PC-3 (cell line): ENCODE data around the gene RRBP1. TPM values are rescaled to one million over a fixed set of nuclear protein-coding genes. Genes with fewer than 3 reads are reported as not detected.

Experiments
- ATAC-seq: fragments of 200-7000 bp; cut with Tn5 transposase; 2 replicates; pipeline ENCODE4 v1.9.1; 2020; ENCODE audit warnings: mild to moderate bottlenecking, moderate library complexity
- BruUV-seq: library from RNA; stranded (reverse); fragments of 400-500 nt; replicated peaks from 2 replicates; lab custom pipeline; 2021; lab: Mats Ljungman, UMichigan
- CTCF ChIA-PET: fragments of 300-600 bp; sonication (Branson Sonifier 250); formaldehyde crosslinking; loops from one replicate; lab custom pipeline; 2022; ENCODE audit warnings: antibody characterized with exemption; lab: Charles Lee
- POLR2A ChIA-PET: fragments of 300-600 bp; sonication (Branson Sonifier 250); formaldehyde crosslinking; loops from one replicate; lab custom pipeline; 2022; ENCODE audit warnings: antibody characterized with exemption; ENCODE audit not compliant: unreplicated experiment; lab: Charles Lee
- DNase-seq: peaks from one replicate; pipeline ENCODE4 v3.0.0-alpha.2; 2015
- H2AFZ ChIP-seq: fragments of 300-600 bp; sonication (generic); 2 replicates; pipeline ENCODE4 v1.6.0; 2016; ENCODE audit warnings: antibody characterized with exemption, low read length
- H3F3A ChIP-seq: fragments of 300-600 bp; sonication (generic); one replicate; pipeline ENCODE4 v1.6.0; 2017; ENCODE audit warnings: antibody characterized with exemption, low read length, control low read depth, mild to moderate bottlenecking; ENCODE audit not compliant: unreplicated experiment
- H3K27ac ChIP-seq: fragments of 300-600 bp; sonication (generic); 2 replicates; pipeline ENCODE4 v1.5.1; 2016; ENCODE audit warnings: mild to moderate bottlenecking, low read length
- H3K27me3 ChIP-seq: fragments of 300-600 bp; sonication (generic); 2 replicates; pipeline ENCODE4 v1.6.1; 2016; ENCODE audit warnings: low read length, mixed read lengths
- H3K36me3 ChIP-seq: fragments of 300-600 bp; sonication (generic); 2 replicates; pipeline ENCODE4 v1.6.1; 2016; ENCODE audit warnings: low read depth, mixed run types, low read length, mixed read lengths
- H3K4me1 ChIP-seq: fragments of 300-600 bp; sonication (generic); 2 replicates; pipeline ENCODE4 v1.5.1; 2016; ENCODE audit warnings: low read length; ENCODE audit not compliant: insufficient read depth
- H3K4me2 ChIP-seq: fragments of 300-600 bp; sonication (generic); 2 replicates; pipeline ENCODE4 v1.6.0; 2016; ENCODE audit warnings: low read length
- H3K4me3 ChIP-seq: fragments of 300-600 bp; sonication (generic); 2 replicates; pipeline ENCODE4 v1.5.1; 2016; ENCODE audit warnings: mild to moderate bottlenecking, low read length, mixed read lengths
- H3K79me2 ChIP-seq: fragments of 300-600 bp; sonication (generic); 2 replicates; pipeline ENCODE4 v1.6.1; 2017; ENCODE audit warnings: low read length, mixed read lengths
- H3K9ac ChIP-seq: fragments of 300-600 bp; sonication (generic); 2 replicates; pipeline ENCODE4 v1.6.0; 2016; ENCODE audit warnings: mild to moderate bottlenecking, low read length
- H3K9me2 ChIP-seq: fragments of 300-600 bp; sonication (generic); replicated peaks from 2 replicates; pipeline ENCODE4 v1.6.1; 2016; ENCODE audit warnings: mixed run types, low read length, mixed read lengths
- H3K9me3 ChIP-seq: fragments of 300-600 bp; sonication (generic); 2 replicates; pipeline ENCODE4 v1.6.1; 2016; ENCODE audit warnings: low read length, mixed read lengths
- H4K20me1 ChIP-seq: fragments of 300-600 bp; sonication (generic); 2 replicates; pipeline ENCODE4 v1.6.1; 2016; ENCODE audit warnings: low read length, mixed read lengths
- EZH2 ChIP-seq: fragments of 300-600 bp; sonication (generic); IDR thresholded peaks from one replicate; pipeline ENCODE4 v1.6.1; 2017; ENCODE audit warnings: antibody characterized with exemption, mild to moderate bottlenecking, low read length; ENCODE audit not compliant: unreplicated experiment
- EZH2phosphoT487 ChIP-seq: fragments of 300-600 bp; sonication (generic); IDR thresholded peaks from 2 replicates; pipeline ENCODE4 v1.6.1; 2018; ENCODE audit warnings: mild to moderate bottlenecking, antibody characterized with exemption, low read length, borderline replicate concordance
- intact Hi-C: fragments of 100-400 bp; cut with micrococcal nuclease; formaldehyde crosslinking; loops from 2 replicates; pipeline ENCODE4 v1.9.0; 2023
- total RNA-seq: library from RNA; depleted of rRNA; stranded (reverse); fragments of >200 nt; gene quantifications from 2 replicates; pipeline ENCODE4 v1.2.3, GENCODE V29; 2014
- TF ChIP-seq, protein P1 (sequence below): fragments of 300-600 bp; sonication (generic); conservative IDR thresholded peaks from 2 replicates; pipeline ENCODE4 v1.5.1; 2017; ENCODE audit warnings: antibody characterized with exemption, low read depth, mild to moderate bottlenecking, low read length

RRBP1 gene
- total RNA-seq, 1 experiment from 2014 or later: 176 TPM

DNA sequence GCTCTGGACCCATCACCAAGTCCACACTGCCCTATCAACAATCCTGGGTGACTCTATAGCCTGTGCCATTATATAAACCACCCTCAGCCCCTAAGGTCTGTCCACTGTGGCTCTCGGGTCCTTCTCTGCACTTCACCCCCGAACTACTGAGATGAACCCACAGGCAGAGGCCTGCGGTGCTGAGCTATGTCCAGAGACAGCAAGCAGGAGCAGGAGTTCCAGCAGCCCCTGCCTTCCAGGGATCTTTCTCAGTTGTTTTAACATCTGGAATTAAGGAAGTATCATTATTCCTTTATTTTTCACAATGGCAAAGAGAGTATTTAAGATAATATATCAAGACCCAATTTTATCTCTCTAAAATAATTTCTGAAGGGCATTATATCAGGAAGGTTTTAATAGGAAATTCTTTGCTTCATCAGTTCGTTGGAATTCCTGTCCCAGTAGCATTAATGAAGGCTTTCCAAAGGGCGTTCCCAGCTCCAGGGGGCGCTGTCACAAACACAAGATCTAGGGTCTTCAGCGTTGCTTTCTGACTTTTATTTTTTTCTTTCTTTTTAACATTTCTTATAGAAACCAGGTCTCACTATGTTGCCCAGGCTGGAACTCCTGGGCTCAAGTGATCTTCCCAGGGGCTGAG is 27.3 kb downstream of the RRBP1 start:
- no peak overlapping the region for H2AFZ ChIP-seq
- DNase-seq: peak; percentile 51
- H3K9me2 ChIP-seq: no peaks in the 10 kb centered on the region
- no TSS peak for BruUV-seq
- H3K79me2 ChIP-seq: peaks cover 87% of the 10 kb centered on the region
- TF ChIP-seq, protein P1, sequence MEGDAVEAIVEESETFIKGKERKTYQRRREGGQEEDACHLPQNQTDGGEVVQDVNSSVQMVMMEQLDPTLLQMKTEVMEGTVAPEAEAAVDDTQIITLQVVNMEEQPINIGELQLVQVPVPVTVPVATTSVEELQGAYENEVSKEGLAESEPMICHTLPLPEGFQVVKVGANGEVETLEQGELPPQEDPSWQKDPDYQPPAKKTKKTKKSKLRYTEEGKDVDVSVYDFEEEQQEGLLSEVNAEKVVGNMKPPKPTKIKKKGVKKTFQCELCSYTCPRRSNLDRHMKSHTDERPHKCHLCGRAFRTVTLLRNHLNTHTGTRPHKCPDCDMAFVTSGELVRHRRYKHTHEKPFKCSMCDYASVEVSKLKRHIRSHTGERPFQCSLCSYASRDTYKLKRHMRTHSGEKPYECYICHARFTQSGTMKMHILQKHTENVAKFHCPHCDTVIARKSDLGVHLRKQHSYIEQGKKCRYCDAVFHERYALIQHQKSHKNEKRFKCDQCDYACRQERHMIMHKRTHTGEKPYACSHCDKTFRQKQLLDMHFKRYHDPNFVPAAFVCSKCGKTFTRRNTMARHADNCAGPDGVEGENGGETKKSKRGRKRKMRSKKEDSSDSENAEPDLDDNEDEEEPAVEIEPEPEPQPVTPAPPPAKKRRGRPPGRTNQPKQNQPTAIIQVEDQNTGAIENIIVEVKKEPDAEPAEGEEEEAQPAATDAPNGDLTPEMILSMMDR: peak; percentile 95
- no peak for TF ChIP-seq EZH2
- H3K27ac ChIP-seq: 0 out of 2 replicates have a peak overlapping the region, but pooled peaks have one; percentile 4
- H3K9me3 ChIP-seq: no peaks in the 10 kb centered on the region
- H3K36me3 ChIP-seq: peaks cover 44% of the 10 kb centered on the region
- H3K27me3 ChIP-seq: no peaks in the 10 kb centered on the region
- H3K4me3 ChIP-seq: no peak overlapping the region
- ATAC-seq: no peak
- no peaks in the 10 kb centered on the region for H3F3A ChIP-seq
- H3K4me2 ChIP-seq: no peak overlapping the region
- H4K20me1 ChIP-seq: 0 out of 2 replicates have a peak, but pooled peaks cover 5% of the 10 kb centered on the region
- intact Hi-C loops: loop anchor here (10.0 kb wide), 1 partner anchor 340 kb away; no protein-coding TSS in a partner anchor
- peaks cover 26% of the 10 kb centered on the region for H3K4me1 ChIP-seq
- ChIA-PET POLR2A (no interaction called here), CTCF (interaction anchor here (0.5 kb wide), 1 partner anchor 27 kb away, joined by 14 read pairs; no protein-coding TSS in a partner anchor)
- no peak overlapping the region for H3K9ac ChIP-seq

DNA sequence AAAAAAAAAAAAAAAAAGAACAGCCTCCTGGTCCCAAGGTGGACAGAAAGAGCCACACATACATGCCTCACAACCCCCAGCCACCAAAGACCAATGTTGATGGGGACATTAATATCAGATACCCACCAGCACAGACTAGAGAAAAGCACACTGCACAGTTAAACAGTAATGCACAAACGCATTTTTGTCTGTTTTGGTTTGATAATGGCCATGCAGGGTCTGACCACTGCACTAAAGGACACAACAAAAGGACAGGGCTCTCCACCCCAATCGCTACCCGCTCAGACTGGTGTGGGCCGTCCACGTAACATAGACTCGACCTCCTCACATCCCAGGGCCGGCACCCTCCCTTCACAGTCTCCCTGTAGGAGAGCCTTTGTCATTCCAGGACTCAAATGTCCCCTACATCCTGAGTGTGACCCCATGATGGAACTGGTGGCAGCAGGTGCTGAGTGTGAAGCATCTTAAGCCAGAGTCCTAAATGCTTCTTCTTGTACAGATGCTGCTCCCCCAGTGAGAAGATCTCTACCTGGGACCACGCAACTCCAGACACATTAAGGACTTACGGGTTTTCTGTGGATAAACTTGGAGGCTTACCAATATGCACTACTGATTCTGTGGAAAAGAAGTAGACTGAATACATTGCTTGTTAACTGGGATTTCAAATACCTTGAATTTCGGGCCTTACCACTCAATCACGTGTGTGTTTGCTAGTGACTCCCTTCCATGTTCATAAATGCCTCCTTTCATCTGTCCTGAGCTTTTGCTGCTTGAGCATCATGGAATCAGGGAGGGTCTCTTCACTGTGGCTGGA is 28.0 kb downstream of the RRBP1 start:
- intact Hi-C loops: loop anchor here (10.0 kb wide), 1 partner anchor 341 kb away; no protein-coding TSS in a partner anchor
- TF ChIP-seq EZH2phosphoT487 (no peak), EZH2 (no peak)
- TF ChIP-seq, protein P1: no peak
- Histone ChIP-seq H4K20me1 (0 out of 2 replicates have a peak, but pooled peaks cover 5% of the 10 kb centered on the region), H3F3A (no peaks in the 10 kb centered on the region), H3K4me1 (peaks cover 26% of the 10 kb centered on the region), H3K9me2 (no peaks in the 10 kb centered on the region), H3K9ac (no peak overlapping the region), H3K4me3 (no peak overlapping the region), H2AFZ (no peak overlapping the region), H3K79me2 (peaks cover 87% of the 10 kb centered on the region), H3K36me3 (peaks cover 41% of the 10 kb centered on the region), H3K27me3 (no peaks in the 10 kb centered on the region), H3K4me2 (no peak overlapping the region), H3K27ac (no peak overlapping the region), H3K9me3 (no peaks in the 10 kb centered on the region)
- DNase-seq (no peak), ATAC-seq (no peak)
- no TSS peak for BruUV-seq
- POLR2A ChIA-PET: no interaction called here
- CTCF ChIA-PET: no interaction called here
